GM19468 (cell line): ENCODE data around the gene PNLDC1.
"Not testable (repeated sequence)": the region's sequence is repeated elsewhere in the genome, so short reads cannot be mapped to it uniquely, and the experiment has no call there.

Source experiments
- ATAC-seq: cut with Tn5 transposase; IDR thresholded peaks from one replicate; pipeline ENCODE4 v1.9.1; 2021; ENCODE audit warnings: mild to moderate bottlenecking, moderate library complexity, moderate number of reproducible peaks; ENCODE audit not compliant: unreplicated experiment; ENCODE audit errors: extremely low read depth

Gene PNLDC1

DNA sequence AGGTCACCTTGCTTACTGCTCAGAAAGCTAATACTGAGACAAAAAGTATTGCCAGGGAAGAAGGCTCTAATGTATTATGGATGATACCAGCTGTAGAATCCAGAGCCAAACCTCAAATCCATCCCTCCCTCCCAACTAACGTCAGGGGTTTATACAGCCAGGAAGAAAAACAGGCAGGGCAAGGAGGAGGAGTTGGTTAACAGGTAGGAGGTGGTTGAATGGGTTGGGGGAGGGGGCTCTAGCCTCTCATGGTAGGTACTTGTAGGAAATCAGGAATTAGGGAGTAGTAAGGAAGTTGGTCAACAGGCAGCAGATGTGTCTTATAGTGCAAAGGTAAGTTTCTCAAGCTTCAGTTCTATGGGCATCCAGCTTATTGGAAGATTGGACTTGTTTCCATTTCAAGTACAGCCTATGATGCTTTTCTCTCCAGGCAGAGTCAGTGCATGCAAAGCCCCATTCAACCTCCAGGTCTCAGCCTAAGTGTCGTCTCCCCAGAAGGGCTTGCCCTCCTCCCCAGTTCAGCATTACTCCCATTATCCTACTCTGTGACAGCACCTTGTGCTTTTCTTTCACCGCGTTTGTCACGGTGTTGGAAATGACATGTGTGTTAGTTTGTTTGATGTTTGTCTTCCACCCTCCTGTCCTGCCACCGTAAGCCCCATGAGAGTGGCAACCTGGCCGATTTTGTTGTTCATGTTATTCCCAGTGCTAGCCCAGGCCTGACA is 38.1 kb downstream of the PNLDC1 start:
- ATAC-seq = no peak

DNA sequence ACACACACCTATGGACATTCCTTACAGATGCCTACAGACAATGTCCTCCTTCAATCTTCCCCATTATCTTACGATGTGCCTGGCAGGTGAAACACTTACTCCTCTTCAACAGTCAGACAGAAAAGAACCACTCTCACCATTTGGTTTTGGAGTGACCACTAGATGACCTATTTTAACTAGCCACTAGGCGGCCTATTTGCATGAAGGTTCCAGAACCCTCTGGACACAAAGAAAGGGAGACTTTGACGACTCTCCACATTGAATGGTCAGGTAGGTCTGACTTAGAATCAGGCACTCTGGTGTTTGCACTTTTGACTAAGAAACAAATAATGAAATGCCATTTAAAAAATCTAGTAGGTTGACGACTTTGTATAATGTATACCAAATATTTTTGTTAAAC is 42.0 kb downstream of the PNLDC1 start:
- ATAC-seq = no peak

DNA sequence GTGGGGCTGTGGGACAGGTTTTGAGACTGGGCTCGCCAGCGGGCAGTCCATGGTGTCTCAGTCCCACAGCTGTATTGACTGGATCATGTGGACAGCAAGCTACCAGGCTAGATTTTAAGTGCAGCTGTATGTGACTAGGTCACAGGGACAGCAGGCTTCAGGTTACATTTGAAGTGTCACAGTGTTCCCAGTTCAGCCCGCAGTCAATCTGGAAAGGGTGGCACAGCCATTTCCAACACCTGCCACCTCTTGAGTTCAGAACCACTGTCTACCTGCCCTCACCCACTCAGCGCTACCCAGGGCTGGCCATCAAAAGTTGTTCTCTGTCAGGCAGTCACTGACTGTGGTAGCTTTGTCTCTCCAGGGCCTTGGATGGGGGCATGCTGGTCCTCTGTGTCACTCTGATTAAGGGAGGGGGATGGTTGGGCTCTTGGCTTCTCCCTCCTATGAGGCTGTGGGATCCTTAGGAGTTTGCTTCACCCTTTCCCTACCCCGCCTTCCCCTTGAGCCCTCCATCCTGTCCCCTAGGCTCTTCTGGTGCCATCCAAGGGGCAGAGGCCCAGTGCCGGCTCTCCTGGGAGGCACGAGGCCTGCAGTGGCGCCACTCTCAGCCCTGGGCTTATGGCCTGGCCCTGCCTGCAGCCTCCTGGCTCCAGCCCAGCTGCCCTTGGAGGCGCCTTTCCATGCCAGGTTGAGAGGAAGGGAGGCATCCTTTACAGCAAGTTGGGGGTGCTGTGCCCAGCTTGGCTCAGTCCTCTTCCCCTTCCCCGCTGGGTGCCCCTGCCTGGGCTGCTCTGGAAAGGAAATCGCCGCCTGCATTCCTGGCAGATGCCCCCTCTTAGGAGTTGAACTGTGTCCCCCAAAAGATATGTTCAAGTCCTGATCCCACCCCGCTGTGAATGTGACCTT is 44.9 kb downstream of the PNLDC1 start:
- ATAC-seq = no peak

DNA sequence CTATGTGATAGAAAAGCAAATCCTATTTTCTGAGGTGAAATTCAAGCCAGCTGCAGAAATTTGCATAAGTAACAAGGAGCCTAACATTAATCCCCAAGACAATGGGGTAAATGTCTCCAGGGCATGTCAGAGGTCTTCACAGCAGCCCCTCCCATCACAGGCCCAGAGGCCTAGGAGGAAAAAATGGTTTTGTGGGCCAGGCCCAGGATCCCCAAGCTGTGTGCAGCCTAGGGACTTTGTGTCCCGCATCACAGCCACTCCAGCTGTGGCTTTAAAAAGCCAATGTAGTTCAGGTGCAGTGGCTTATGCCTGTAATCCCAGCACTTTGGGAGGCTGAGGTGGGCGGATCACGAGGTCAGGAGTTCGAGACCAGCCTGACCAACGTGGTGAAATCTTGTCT is 48.5 kb downstream of the PNLDC1 start:
- not testable (repeated sequence) for ATAC-seq

DNA sequence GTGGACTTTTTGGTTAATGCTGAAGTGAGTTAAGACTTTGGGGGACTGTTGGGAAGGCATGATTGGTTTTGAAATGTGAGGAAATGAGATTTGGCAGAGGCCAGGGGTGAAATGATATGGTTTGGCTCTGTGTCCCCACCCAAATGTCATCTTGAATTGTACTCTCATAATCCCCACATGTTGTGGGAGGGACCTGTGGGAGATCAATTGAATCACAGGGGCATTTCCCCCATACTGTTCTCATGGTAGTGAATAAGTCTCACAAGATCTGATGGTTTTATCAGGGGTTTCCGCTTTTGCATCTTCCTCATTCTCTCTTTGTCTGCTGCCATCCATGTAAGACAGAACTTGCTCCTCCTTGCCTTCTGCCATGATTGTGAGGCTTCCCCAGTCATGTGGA is 49.8 kb downstream of the PNLDC1 start:
- ATAC-seq = not testable (repeated sequence)

DNA sequence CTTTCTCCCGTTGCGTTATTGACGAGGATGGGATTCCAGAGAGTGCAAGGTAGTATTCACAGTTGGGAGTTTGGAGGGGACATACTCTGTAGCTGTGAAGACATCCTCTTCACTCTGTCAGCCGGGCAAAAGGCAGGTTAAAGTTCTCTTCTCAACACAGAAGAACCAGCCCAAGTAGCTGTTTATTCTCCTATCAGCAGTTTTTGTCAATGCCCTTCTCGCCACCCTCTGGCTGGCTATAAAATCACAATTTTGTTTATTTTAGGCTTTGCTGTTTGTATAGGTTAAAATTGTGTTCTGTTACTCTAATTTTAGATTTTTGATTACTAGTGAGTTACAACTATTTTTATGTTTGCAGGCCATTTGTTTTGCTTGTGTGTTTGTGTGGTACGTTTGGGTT is 52.8 kb downstream of the PNLDC1 start:
- ATAC-seq = no peak

DNA sequence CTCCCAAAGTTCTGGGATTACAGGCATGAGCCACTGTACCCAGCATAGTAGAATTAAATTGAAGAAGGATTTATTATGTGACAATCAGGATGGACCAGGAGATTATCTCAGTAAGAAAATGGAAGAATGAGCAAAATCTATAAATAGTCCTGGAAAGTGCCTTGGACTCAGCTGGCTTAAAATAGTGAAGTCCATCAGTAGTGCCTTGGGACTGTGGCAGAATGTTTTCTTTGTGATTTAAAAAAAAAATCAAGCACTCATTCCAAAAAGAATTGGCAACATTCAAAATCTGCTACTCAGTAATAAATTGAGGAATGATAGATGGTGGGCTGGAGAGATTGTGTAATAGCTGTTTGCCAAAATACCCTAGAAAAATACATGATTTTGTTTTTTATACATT is 53.7 kb downstream of the PNLDC1 start:
- no peak for ATAC-seq

DNA sequence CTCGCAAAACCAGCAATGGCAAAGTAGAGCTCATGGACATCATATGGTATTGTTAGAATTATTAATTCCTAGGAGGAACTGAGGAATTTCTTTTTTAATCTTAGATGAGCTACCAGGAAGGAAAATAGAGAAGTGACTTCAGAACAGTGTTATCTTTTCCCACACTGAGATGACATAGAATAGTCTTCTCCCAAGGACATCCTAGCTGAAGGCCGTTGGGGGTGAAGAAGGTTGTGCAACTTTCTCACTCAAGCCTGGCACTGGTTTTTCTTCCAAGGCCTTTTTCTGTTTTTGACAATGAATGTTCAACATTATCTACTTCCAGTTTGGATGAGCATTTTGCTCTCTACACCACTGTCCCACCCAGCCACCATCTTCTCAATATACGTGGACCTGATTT is 54.9 kb downstream of the PNLDC1 start:
- no peak for ATAC-seq

DNA sequence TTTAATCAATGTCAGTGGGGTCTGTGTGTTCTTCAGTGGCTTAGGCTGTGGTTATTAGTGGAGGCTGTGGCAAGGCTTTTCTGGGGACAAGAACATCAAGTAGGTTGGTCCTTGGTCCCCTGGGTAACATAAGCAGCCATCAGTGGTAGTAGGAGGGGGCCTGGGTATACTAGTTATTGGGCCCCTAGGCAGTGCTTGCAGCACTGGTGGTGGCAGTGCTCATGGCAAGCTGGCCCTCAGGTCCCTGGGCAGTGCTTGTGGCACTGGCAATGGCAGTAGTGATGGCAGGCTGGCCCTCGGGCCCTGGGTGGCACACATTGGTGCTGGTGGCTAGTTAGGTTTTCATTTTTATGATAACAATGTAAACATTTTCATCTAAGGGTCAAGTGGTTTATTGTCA is 58.2 kb downstream of the PNLDC1 start:
- no peak for ATAC-seq

DNA sequence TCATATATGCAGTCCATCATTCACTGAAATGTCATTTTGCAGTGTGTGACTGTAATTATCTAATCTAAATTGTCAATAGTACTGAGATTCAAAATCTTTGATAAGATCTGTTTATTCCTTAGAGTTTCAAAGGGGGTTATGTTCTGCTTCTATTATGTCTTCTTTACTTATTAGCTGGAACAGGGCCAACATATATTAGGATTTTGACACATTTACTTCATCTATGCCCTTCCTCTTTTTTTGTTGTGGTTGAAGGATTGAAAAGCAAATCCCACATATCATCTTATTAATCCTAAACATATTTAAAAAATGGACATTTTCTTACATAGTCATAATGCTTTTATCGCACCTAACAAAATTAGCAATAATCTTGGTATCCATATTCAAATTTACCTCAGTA is 60.4 kb downstream of the PNLDC1 start:
- no peak for ATAC-seq

DNA sequence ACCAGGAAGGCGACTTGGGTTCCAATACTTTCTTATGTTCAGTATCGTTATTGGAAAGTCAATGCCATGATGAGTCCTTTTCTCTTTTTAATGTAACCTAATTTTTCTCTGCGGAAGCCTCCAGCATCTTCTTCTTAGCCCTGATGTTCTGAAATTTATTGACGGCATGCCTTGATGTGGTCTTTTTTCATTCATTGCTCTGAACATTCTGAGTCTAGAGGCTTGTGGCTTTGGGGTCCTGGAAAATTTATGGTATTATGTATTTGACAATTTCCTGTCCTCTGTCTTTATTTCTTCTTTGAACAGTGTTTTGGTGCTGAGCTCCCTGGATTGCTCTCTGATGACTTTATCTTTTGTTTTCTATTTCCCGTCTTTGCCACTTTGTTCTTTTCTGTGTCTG is 62.0 kb downstream of the PNLDC1 start:
- ATAC-seq = no peak

DNA sequence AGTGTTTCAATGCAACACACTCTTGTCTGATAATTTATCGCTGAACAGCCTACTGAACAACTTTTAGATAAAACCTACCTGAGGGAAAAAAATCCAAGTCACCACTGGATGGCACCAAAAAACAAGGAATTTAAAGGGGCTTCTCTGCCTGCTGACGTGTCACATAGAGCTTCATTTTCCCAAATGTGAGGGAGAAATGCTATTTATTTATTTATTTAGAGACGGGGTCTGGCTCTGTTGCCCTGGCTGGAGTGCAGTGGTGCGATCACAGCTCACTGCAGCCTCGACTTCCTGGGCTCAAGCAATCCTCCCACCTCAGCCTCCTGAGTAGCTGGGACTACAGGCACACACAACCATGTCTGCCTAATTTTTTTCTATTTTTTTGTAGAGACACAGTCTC is 63.3 kb downstream of the PNLDC1 start:
- ATAC-seq = not testable (repeated sequence)

DNA sequence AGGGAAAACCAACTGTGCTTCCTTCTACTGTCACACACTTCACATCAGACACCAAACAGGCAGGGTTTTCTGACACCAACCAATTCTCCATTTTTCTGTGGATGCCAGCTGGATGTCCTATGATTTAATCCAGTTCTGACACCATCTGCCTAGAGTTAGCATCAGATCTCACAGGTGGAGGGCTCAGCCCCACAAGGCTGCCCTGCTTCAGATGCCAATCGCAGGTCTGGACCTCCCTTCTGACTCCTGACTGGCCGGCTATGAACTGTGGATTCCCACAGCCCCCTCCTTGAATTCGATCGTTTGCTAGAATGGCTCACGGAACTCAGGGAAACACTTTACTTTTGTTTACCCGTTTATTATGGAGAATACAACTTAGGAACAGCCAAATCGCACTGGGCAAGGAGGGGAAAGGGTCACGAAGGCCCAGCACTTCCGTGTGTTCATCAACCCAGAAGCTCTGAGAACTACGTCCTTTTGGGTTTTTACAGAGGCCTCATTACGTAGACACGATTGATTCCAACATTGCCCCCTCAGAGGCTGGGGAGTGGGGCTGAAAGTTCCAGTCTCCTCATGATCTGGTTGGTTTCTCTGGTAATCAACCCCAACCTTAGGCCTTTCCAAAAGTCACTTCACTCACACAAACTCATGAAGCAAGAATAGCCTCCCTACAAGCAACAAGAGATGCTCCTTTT is 65.3 kb downstream of the PNLDC1 start:
- no peak for ATAC-seq

DNA sequence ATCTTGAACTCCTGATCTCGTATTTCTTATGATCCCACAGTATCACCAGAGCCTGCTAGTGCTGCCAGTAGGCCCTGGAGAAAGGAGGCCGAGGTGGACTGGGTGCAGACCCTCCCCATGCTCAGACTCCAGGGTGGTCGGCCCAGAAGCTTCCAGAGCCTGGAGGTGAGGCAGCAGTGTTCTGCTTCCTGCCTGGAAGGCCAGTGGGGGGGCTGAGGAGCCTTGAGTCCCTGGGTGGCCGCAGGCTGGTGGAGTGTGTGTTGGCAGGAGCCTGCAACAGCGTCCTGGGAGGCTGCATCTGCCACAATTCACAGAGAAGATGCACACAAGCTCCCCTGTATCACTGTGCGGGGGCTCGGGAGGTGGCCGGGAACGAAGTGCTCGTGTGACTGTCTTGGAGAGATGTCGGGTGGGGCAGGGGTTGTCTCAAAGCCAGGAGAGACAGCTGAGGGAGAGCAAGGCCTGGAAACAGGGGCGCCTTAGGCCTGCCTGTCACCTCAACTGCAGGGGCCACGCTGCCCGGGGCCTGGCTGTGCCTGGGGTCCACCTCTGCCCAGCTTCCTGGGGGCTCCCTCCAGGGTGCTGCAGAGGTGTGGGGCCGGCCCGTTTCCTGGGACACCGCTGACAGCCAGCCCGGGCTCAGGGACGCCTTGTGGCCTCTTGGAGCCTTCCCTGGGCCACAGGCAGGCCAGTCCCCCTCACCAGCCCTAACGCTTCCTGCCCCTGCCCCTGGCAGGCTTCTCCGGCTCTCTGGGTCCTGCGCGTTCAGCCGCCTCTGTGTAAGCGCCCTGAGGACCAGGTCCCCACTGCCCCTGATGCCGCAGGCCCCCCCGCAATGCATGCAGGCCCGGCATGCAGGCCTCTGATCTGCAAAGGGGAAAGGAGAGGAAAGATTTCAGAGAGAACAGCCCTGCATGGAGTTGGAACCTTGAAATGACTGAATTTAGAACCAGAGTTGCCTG is 66.5 kb downstream of the PNLDC1 start:
- no peak for ATAC-seq
